T-helper 17 cell (primary cell): ENCODE data around the gene TTC17. TPM values are rescaled to one million over a fixed set of nuclear protein-coding genes. Genes with fewer than 3 reads are reported as not detected.
"Not testable (repeated sequence)": the region's sequence is repeated elsewhere in the genome, so short reads cannot be mapped to it uniquely, and the experiment has no call there.

Experiments used
- ATAC-seq: fragments of 150-1000 bp; cut with Tn5 transposase; 2 replicates; pipeline ENCODE4 v1.10.0; 2021; ENCODE audit warnings: mild to moderate bottlenecking, moderate library complexity
- DNase-seq, 3 donors: peaks; one replicate each; pipeline versions ENCODE4 v3.0.0 to v3.0.0-alpha.2; 2020 to 2021
- H3K9me3 ChIP-seq: one replicate; pipeline ENCODE4 v1.7.0; 2013; ENCODE audit warnings: low read length, mild to moderate bottlenecking; ENCODE audit not compliant: control insufficient read depth, poor library complexity, severe bottlenecking
- H3K27ac Mint-ChIP-seq: one replicate; pipeline ENCODE4 v1.8.0; 2022; ENCODE audit warnings: mild to moderate bottlenecking, moderate library complexity, mixed read lengths
- H3K27me3 Mint-ChIP-seq: one replicate; pipeline ENCODE4 v1.8.0; 2022; ENCODE audit warnings: mixed read lengths
- H3K36me3 Mint-ChIP-seq: one replicate; pipeline ENCODE4 v1.8.0; 2022; ENCODE audit warnings: low read depth, mixed read lengths
- H3K4me1 Mint-ChIP-seq: one replicate; pipeline ENCODE4 v1.8.0; 2022; ENCODE audit warnings: mild to moderate bottlenecking, mixed read lengths
- H3K4me3 Mint-ChIP-seq: one replicate; pipeline ENCODE4 v1.8.0; 2022; ENCODE audit warnings: mild to moderate bottlenecking, moderate library complexity, mixed read lengths
- total RNA-seq, 4 donors: library from RNA in 2 of 4; stranded (reverse) in 2 of 4; gene quantifications; one replicate each; pipeline ENCODE4 v1.2.3 and lab custom pipeline; 2022 to 2026

Gene TTC17
- total RNA-seq, 2 donors from 2014 or later: 95.4 to 98.0 TPM

GRCh38 chr11:43434893-43435292 is 76.2 kb downstream of the TTC17 start:
- Mint-ChIP-seq H3K36me3 (peaks cover 23% of the 10 kb centered on the region), H3K27me3 (no peaks in the 10 kb centered on the region), H3K4me3 (no peak overlapping the region), H3K27ac (no peak overlapping the region), H3K4me1 (peaks cover 9% of the 10 kb centered on the region)
- DNase-seq (no peak), ATAC-seq (no peak)
- H3K9me3 ChIP-seq: no peaks in the 10 kb centered on the region

- H3K9me3 ChIP-seq: no peaks in the 10 kb centered on the region
- H3K36me3 Mint-ChIP-seq: peaks cover 40% of the 10 kb centered on the region
- peaks cover 9% of the 10 kb centered on the region for H3K4me1 Mint-ChIP-seq
- no peaks in the 10 kb centered on the region for H3K27me3 Mint-ChIP-seq
- no peak overlapping the region for H3K27ac Mint-ChIP-seq
- DNase-seq (no peak), ATAC-seq (no peak)
- H3K4me3 Mint-ChIP-seq: no peak overlapping the region
These were observed 81.8 kb downstream of the TTC17 start for GRCh38 chr11:43440486-43440885.

- peaks cover 4% of the 10 kb centered on the region for H3K4me1 Mint-ChIP-seq
These were observed 85.1 kb downstream of the TTC17 start for GRCh38 chr11:43443811-43444210.

GRCh38 chr11:43447151-43447550 is 88.4 kb downstream of the TTC17 start:
- Mint-ChIP-seq H3K27me3 (no peaks in the 10 kb centered on the region), H3K4me1 (peaks cover 2% of the 10 kb centered on the region), H3K27ac (peak overlapping the region; percentile 14), H3K36me3 (peaks cover 45% of the 10 kb centered on the region), H3K4me3 (no peak overlapping the region)
- no peak for DNase-seq
- no peak for ATAC-seq
- no peaks in the 10 kb centered on the region for H3K9me3 ChIP-seq

More at GRCh38 chr11:43443811-43444210, 85.1 kb downstream of the TTC17 start:
- Mint-ChIP-seq H3K27me3 (no peaks in the 10 kb centered on the region), H3K27ac (no peak overlapping the region), H3K36me3 (peaks cover 44% of the 10 kb centered on the region), H3K4me3 (no peak overlapping the region)
- ATAC-seq (no peak), DNase-seq (no peak)
- no peaks in the 10 kb centered on the region for H3K9me3 ChIP-seq

GRCh38 chr11:43458486-43458885 is 99.8 kb downstream of the TTC17 start:
- no peaks in the 10 kb centered on the region for H3K9me3 ChIP-seq
- no peak overlapping the region for H3K4me3 Mint-ChIP-seq
- H3K4me1 Mint-ChIP-seq: no peaks in the 10 kb centered on the region
- H3K27ac Mint-ChIP-seq: no peak overlapping the region
- no peaks in the 10 kb centered on the region for H3K27me3 Mint-ChIP-seq
- ATAC-seq: no peak
- no peak for DNase-seq
- H3K36me3 Mint-ChIP-seq: peaks cover 16% of the 10 kb centered on the region

- Mint-ChIP-seq H3K4me1 (no peaks in the 10 kb centered on the region), H3K27me3 (no peaks in the 10 kb centered on the region), H3K27ac (no peak overlapping the region), H3K36me3 (peaks cover 14% of the 10 kb centered on the region), H3K4me3 (no peak overlapping the region)
- no peak for ATAC-seq
- no peaks in the 10 kb centered on the region for H3K9me3 ChIP-seq
- DNase-seq: no peak
These were observed 100.5 kb downstream of the TTC17 start for GRCh38 chr11:43459246-43459645.

GRCh38 chr11:43462359-43462758 is 103.6 kb downstream of the TTC17 start:
- Mint-ChIP-seq H3K4me1 (no peaks in the 10 kb centered on the region), H3K27ac (no peak overlapping the region)
- no peak for DNase-seq

GRCh38 chr11:43467958-43468357 is 109.2 kb downstream of the TTC17 start:
- Mint-ChIP-seq H3K27me3 (no peaks in the 10 kb centered on the region), H3K27ac (no peak overlapping the region), H3K4me1 (no peaks in the 10 kb centered on the region), H3K36me3 (peaks cover 4% of the 10 kb centered on the region), H3K4me3 (no peak overlapping the region)
- DNase-seq (no peak), ATAC-seq (no peak)
- peaks cover 9% of the 10 kb centered on the region for H3K9me3 ChIP-seq

More at GRCh38 chr11:43462359-43462758, 103.6 kb downstream of the TTC17 start:
- Mint-ChIP-seq H3K27me3 (no peaks in the 10 kb centered on the region), H3K36me3 (peaks cover 11% of the 10 kb centered on the region), H3K4me3 (no peak overlapping the region)
- H3K9me3 ChIP-seq: peaks cover 4% of the 10 kb centered on the region
- ATAC-seq: no peak

- H3K36me3 Mint-ChIP-seq, H3K9me3 ChIP-seq, H3K27me3 Mint-ChIP-seq, DNase-seq, H3K27ac Mint-ChIP-seq, H3K4me1 Mint-ChIP-seq, ATAC-seq, H3K4me3 Mint-ChIP-seq: not testable (repeated sequence)
These were observed 118.8 kb downstream of the TTC17 start for GRCh38 chr11:43477491-43477890.

- no peak overlapping the region for H3K27ac Mint-ChIP-seq
- ATAC-seq: no peak
- no peak overlapping the region for H3K4me3 Mint-ChIP-seq
- no peaks in the 10 kb centered on the region for H3K27me3 Mint-ChIP-seq
- H3K9me3 ChIP-seq: peaks cover 6% of the 10 kb centered on the region
- no peak for DNase-seq
- peaks cover 4% of the 10 kb centered on the region for H3K36me3 Mint-ChIP-seq
- H3K4me1 Mint-ChIP-seq: no peaks in the 10 kb centered on the region
These were observed 127.4 kb downstream of the TTC17 start for GRCh38 chr11:43486141-43486540.

GRCh38 chr11:43489869-43490465 is 131.2 kb downstream of the TTC17 start:
- no peaks in the 10 kb centered on the region for H3K9me3 ChIP-seq
- H3K36me3 Mint-ChIP-seq: peaks cover 10% of the 10 kb centered on the region
- H3K4me3 Mint-ChIP-seq: no peak overlapping the region
- no peaks in the 10 kb centered on the region for H3K27me3 Mint-ChIP-seq
- ATAC-seq: no peak
- no peak overlapping the region for H3K27ac Mint-ChIP-seq
- DNase-seq: no peak
- no peaks in the 10 kb centered on the region for H3K4me1 Mint-ChIP-seq

- peaks cover 10% of the 10 kb centered on the region for H3K36me3 Mint-ChIP-seq
- H3K9me3 ChIP-seq: no peaks in the 10 kb centered on the region
- no peaks in the 10 kb centered on the region for H3K27me3 Mint-ChIP-seq
- H3K4me3 Mint-ChIP-seq: no peak overlapping the region
- H3K27ac Mint-ChIP-seq: no peak overlapping the region
- ATAC-seq (no peak), DNase-seq (no peak)
- H3K4me1 Mint-ChIP-seq: no peaks in the 10 kb centered on the region
These were observed 134.0 kb downstream of the TTC17 start for GRCh38 chr11:43492701-43493100.

GRCh38 chr11:43493431-43493830 is 134.7 kb downstream of the TTC17 start:
- no peaks in the 10 kb centered on the region for H3K4me1 Mint-ChIP-seq
- no peak for ATAC-seq
- no peaks in the 10 kb centered on the region for H3K9me3 ChIP-seq
- H3K36me3 Mint-ChIP-seq: peaks cover 10% of the 10 kb centered on the region
- H3K4me3 Mint-ChIP-seq: no peak overlapping the region
- no peak for DNase-seq
- no peaks in the 10 kb centered on the region for H3K27me3 Mint-ChIP-seq
- H3K27ac Mint-ChIP-seq: no peak overlapping the region

GRCh38 chr11:43497144-43497543 is 138.4 kb downstream of the TTC17 start:
- no peak overlapping the region for H3K4me3 Mint-ChIP-seq
- ATAC-seq: no peak
- peaks cover 3% of the 10 kb centered on the region for H3K36me3 Mint-ChIP-seq
- no peaks in the 10 kb centered on the region for H3K9me3 ChIP-seq
- no peaks in the 10 kb centered on the region for H3K4me1 Mint-ChIP-seq
- no peaks in the 10 kb centered on the region for H3K27me3 Mint-ChIP-seq
- H3K27ac Mint-ChIP-seq: no peak overlapping the region
- DNase-seq: no peak
